Right kidney (tissue), 9 donors: Measurements from ENCODE around the gene WDR43.
A peak's percentile ranks its signal among the peaks of the same experiment; 100 is the strongest.

Source experiments
- DNase-seq: peaks from one replicate; pipeline ENCODE4 v3.0.0-alpha.2; 2016
- long read RNA-seq, 8 donors: transcript quantifications; one replicate each; lab custom pipeline, GENCODE V29; 2026

WDR43 gene
- long read RNA-seq, donor 1, transcript WDR43-202 (18 exons, 3,533 nt): major isoform, 9 of 9 reads
- long read RNA-seq, donor 1, partial matches to known transcripts: 0 of 9 reads
- long read RNA-seq, donor 1, other reads (novel, unspliced or antisense): 0 of 9 reads
- long read RNA-seq, donor 2, transcript WDR43-202 (18 exons, 3,533 nt): major isoform, 7 of 13 reads
- long read RNA-seq, donor 2, partial matches to known transcripts: 6 of 13 reads
- long read RNA-seq, donor 2, other reads (novel, unspliced or antisense): 0 of 13 reads
- long read RNA-seq, donor 3, partial matches to known transcripts: 8 of 11 reads
- long read RNA-seq, donor 3, other reads (novel, unspliced or antisense): 0 of 11 reads
- long read RNA-seq, donor 4, partial matches to known transcripts: 25 of 29 reads
- long read RNA-seq, donor 4, other reads (novel, unspliced or antisense): 0 of 29 reads
- long read RNA-seq, donor 5, transcript WDR43-202 (18 exons, 3,533 nt): major isoform, 5 of 5 reads
- long read RNA-seq, donor 5, partial matches to known transcripts: 0 of 5 reads
- long read RNA-seq, donor 5, other reads (novel, unspliced or antisense): 0 of 5 reads
- long read RNA-seq, donor 6, transcript WDR43-202 (18 exons, 3,533 nt): major isoform, 8 of 14 reads
- long read RNA-seq, donor 6, partial matches to known transcripts: 6 of 14 reads
- long read RNA-seq, donor 6, other reads (novel, unspliced or antisense): 0 of 14 reads
- long read RNA-seq, donor 7, transcript WDR43-202 (18 exons, 3,533 nt): major isoform, 9 of 26 reads
- long read RNA-seq, donor 7, partial matches to known transcripts: 17 of 26 reads
- long read RNA-seq, donor 7, other reads (novel, unspliced or antisense): 0 of 26 reads
- long read RNA-seq, donor 8, transcript WDR43-202 (18 exons, 3,533 nt): major isoform, 6 of 6 reads
- long read RNA-seq, donor 8, partial matches to known transcripts: 0 of 6 reads
- long read RNA-seq, donor 8, other reads (novel, unspliced or antisense): 0 of 6 reads

DNA sequence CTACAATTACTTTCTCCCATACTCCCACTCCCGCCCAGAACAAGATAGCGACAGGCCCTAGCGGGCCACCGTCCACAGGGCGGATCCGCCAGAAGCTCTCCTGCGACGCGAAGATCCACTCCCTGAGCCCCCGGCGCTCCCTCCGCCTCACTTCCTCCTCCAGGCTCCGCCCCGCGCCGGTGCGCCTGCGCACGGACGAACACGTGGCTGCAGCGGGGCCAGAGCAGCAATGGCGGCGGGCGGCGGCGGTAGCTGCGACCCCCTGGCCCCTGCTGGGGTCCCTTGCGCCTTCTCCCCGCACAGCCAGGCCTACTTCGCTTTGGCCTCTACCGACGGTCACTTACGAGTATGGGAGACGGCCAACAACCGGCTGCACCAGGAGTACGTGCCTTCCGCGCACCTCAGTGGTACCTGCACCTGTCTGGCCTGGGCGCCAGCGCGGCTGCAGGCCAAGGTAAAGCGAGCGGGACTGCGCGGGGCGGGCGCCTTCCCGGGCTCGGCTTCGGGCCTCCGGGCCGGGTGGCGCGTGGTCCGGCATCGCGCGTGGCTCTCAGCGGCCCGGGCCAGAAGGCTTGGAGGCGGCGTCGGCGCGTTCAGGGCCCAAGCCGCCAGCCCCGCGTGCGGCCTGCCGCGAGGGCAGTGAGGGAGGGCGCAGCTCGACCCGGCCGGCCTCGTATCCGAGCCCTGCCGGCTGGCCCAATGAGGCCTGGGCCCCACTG is at the start of gene WDR43:
Gene WDR43, plus strand, starts transcription at position 198 of the 719 bp plus-strand sequence. Its CDS starts 32 bp downstream, at position 230.
- DNase-seq: peak; percentile 89

GRCh38 chr2:28855193-28855592 is 39.3 kb upstream of the WDR43 start:
- no peak for DNase-seq

DNA sequence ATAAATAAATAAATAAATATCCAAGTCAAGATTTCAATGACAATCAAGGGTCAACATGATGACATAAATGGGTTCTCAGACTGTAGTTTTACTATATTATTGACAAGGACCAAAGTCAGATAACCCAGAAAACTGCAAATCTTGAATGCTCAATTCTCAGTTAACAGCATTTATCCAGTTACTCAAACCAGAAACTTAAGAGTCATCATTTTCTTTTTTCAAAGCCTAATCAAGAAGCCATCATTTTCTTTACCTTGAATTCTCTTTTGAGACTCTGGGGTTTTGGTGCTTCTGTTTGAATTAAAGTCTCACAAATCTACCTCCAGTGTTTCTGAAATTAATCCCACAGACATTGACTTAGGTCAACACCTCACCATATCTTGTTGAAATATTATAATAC is 38.5 kb upstream of the WDR43 start:
- no peak for DNase-seq

GRCh38 chr2:28868611-28869010 is 25.9 kb upstream of the WDR43 start:
- DNase-seq: no peak

DNA sequence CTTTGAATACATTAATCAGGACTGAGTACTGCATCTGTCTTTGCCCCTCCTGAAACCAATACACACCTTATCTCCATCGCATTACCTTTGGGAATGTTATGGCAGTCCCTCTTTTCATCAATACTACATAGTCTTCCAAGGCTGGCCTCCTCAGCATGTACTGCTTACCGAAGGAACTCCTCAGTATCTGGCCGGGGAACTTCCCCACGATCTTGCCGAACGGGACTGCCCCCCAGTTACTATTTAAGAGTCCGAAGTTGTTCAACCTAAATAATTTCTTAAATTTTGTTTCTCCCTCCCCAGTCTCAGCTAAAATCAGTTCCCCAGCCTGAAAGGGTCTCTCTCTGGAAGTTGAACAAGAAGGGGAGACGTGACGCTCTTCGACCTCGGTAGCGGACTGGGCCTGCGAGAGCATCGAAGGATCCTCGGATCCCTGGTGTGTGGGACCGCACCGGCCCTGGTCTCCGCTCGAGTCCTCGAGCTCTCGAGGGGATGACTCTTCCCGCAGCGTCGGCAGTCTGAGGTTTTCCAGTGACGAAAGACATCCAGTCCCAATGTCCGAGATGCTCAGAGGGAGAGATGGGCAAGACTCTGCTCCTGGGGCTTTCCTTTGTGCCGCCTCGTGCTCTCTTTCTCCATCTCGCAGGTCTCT is 24.8 kb upstream of the WDR43 start:
- DNase-seq: peak; percentile 88

- peak; percentile 92 for DNase-seq
Observed at GRCh38 chr2:28870146-28870891, 24.1 kb upstream of the WDR43 start, which contains the start of gene TRMT61B. TSS of gene TRMT61B (minus strand) at chr2:28870309. CDS start at chr2:28870277, 32 bp downstream.

DNA sequence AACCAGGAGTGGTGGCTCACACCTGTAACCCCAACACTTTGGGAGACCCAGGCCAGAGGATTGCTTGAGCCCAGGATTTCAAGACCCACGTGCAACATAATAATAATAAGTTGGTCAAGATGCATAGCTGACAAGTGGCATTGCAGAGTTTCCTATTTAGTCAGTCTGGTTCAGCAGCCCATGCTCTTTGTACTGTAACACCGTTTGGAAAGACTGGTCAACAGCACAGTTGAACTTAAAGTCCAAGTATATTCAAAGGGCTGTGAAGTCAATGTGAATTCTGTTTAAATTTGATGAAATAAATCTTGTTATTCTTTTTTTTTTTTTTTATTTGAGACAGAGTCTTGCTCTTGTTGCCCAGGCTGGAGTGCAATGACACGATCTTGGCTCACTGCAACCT is 22.8 kb upstream of the WDR43 start:
- DNase-seq: no peak

GRCh38 chr2:28880193-28880592 is 14.3 kb upstream of the WDR43 start:
- DNase-seq: no peak

- no peak for DNase-seq
Observed at GRCh38 chr2:28893488-28893887, 979 bp upstream of the WDR43 start.

DNA sequence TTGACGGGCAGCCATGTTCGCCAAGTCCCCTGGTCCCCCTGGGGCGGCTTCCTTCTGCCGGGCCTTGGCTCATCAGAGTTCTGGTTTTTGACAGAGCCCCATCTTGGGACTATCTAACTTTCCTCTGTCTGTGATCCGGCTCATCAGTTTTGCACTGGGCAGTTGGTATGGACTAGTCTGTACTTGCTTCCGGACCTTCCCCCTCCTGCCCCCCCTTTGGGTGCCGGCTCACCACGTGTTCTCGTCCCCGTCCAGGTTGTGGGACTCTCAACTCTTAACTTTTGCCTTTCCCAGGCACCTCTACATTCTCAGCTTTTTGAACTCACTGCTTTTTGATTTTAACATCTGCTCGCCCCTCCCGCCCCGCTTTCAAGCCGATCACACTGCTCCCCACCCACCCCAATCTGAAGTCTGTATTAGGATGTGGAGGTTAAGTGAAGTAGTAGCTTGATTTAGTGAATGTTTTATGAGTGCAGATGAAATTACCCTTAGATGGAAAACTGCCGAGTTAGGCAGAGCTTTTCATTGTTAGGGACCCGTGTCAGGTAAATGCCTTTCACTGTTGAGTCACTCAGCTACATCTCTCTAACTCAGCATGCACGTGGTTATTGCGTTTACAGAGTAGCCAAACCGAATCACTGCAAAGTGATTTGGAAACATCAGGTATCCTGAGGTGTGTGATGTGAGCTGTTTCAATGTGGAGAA is 874 bp downstream of the WDR43 start:
- no peak for DNase-seq

DNA sequence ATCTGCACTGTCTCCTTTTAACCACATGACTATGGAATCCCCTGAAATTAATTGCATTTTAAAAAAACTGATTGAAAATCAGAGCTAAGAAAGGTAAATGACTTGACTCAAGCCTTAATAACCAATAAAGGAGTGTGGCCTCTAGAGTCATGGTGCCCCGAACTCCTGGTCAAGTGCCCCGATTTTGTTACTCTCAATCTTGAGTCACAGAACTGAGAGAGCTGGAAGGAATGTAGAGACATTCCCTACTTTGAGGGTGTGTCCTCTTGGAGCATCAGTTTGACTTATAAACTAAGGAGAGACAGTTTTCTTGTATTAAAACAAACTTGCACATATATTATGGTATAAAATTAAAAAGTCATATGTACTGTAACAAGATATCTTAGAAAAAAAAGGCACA is 2.4 kb downstream of the WDR43 start:
- DNase-seq: no peak

DNA sequence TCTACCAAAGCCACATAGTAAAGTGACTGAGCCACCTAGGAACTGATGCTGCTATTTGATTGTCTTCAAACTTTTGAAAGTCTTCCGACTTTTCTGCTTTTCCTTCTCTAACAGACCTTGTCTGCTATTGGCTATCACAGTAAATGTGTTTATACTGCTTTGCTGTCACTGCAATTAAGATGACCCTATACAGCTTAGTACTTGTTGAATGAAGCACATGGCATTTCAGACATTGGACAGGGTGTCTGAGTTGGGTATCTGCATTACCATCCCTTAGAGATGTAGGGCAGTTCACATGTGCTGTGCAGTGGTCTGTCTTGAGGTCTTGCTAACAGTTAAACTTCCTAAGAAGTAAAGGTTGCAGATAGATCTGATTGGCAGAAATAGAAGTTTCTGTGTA is 3.6 kb downstream of the WDR43 start:
- DNase-seq: no peak

GRCh38 chr2:28901202-28901601 is 6.7 kb downstream of the WDR43 start:
- DNase-seq: no peak

DNA sequence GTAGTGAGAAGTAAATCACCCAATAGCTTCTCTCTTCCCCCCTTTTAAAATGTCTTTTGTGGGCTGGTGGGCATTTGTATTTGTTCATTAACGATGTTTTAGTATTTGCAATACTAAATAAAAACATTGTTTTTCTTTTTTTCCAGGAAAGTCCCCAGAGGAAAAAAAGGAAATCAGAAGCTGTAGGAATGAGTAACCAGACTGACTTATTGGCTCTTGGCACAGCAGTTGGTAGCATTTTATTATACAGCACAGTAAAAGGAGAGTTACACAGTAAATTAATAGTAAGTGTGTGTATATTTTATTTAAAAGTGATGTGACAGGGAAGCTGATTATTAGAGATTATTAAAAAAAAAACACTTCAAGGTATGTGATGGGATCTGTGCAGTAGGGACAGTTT is 7.4 kb downstream of the WDR43 start:
- no peak for DNase-seq

- DNase-seq: no peak
Observed at GRCh38 chr2:28902584-28902983, 8.1 kb downstream of the WDR43 start.

DNA sequence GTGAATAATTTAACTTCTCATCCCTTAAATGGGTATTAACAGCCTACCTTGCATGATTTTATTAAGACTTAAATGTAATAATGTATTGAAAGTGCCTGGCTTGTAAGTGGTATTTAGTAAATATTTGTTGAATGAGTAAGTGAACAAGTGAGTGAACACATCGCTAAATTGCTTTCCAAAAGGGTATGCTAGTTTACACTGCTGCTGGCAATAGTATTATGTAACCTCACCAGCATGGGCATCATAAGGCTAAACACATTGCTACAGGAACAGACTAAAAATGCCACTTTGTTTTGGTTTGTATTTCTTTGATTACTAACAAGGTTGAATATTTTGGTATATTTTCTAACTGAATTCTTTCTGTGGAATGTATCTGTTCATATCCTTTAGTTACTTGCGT is 9.8 kb downstream of the WDR43 start:
- DNase-seq: no peak

- no peak for DNase-seq
Observed at GRCh38 chr2:28904802-28905457, 10.5 kb downstream of the WDR43 start.

DNA sequence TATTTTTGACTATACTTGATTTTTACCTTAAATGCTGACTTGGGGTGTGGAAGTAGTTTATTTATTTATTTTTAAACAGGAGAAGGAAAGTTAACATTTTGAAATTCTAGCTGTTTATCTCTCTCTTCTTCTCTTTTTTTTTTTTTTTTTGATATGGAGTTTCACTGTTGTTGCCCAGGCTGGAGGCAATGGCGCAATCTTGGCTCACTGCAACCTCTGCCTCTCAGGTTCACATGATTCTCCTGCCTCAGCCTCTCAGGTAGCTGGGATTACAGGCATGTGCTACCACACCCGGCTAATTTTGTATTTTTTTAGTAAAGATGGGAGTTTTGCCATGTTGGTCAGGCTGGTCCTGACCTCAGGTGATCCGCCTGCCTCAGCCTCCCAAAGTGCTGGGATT is 11.1 kb downstream of the WDR43 start:
- no peak for DNase-seq

DNA sequence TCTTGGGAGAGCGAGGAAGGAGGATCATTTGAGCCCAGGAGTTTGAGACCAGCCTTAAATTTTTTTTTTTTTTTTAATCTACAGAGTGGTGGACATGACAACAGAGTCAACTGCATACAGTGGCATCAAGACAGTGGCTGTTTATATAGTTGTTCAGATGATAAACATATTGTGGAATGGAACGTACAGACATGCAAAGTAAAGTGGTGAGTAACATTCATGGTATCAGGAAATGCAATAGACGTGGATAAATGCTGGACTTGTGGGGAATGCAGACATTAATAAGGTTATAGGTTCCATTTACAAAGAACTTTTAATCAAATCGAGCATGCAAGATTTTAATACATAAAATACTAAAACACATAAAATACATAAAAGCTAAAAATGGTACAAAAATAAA is 11.9 kb downstream of the WDR43 start:
- no peak for DNase-seq

- DNase-seq: no peak
Observed at GRCh38 chr2:28906821-28907220, 12.4 kb downstream of the WDR43 start.
